VCaP (cell line): ENCODE results near the gene COQ10A.
"Not testable (repeated sequence)": the region's sequence is repeated elsewhere in the genome, so short reads cannot be mapped to it uniquely, and the experiment has no call there.

Source experiments
- H3K27ac ChIP-seq: fragments of 450-650 bp; 2 replicates; pipeline ENCODE4 v1.5.1; 2017
- CTCF ChIP-seq: fragments of 450-650 bp; conservative IDR thresholded peaks from 2 replicates; pipeline ENCODE4 v1.5.1; 2017; ENCODE audit warnings: mild to moderate bottlenecking, moderate library complexity

Gene COQ10A

GRCh38 chr12:56267443-56268071 is 815 bp downstream of the COQ10A start:
- peak overlapping the region; percentile 79 for H3K27ac ChIP-seq
- TF ChIP-seq CTCF, result no peak

DNA sequence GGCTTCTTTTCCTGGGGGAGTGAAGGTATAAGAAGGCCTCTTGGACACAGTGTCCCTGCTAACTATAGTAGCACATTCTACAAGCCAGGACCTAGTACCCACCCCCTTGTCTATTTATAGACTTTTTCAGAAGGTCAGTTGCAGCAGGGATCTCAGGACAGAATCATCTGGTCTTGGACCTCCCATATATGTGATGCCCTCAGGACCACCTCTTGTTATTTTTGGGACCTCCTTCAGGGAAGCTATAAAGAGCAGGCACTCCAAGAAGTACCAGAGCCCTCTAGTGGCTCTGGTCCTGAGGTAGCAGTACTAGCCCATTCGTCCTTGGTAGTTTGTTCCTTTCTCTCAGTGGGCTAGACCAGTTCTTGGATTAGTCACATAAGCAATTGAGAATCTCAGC is 4.3 kb downstream of the COQ10A start:
- TF ChIP-seq CTCF, result peak; percentile 67
- H3K27ac ChIP-seq, result no peak overlapping the region

DNA sequence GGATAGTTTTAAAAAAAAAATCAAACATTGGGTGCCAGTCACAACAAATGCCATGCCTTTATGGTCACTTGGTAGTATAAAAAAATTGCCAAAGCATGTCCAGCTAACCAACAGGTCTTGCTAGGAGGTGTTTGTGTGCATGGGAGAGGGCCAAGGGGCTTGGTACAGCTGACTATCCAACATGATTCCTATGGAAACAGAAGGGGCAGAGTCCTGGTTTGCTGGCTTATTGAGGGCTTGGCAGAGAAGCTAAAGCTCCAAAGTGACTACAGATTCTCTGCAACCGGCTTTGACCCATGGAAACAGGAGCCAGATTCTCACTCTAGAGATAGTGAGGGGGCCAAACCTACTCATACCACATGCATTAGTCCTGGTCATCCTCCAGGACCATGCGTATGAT is 5.7 kb downstream of the COQ10A start:
- H3K27ac ChIP-seq, result not testable (repeated sequence)

DNA sequence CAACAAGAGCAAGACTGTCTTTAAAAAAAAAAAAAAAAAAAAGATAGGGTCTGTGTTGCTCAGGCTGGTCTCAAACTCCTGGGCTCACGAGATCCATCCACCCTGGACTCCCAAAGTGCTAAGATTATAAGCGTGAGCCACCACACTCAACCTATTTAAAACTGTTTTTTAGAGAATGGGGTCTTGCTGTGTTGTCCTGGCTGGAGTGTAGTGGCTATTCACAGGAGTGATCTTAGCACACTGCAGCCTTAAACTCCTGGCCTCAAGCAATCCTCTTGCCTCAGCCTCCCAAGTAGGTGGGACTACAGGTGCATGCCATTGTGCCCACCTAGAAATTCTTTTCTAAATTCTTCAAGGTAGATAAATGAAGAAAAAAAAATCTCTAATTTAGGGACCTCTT is 7.6 kb downstream of the COQ10A start:
- H3K27ac ChIP-seq, result no peak overlapping the region
- no peak for TF ChIP-seq CTCF

GRCh38 chr12:56278905-56279304 is 12.2 kb downstream of the COQ10A start:
- H3K27ac ChIP-seq, result no peak overlapping the region
- TF ChIP-seq CTCF, result no peak

DNA sequence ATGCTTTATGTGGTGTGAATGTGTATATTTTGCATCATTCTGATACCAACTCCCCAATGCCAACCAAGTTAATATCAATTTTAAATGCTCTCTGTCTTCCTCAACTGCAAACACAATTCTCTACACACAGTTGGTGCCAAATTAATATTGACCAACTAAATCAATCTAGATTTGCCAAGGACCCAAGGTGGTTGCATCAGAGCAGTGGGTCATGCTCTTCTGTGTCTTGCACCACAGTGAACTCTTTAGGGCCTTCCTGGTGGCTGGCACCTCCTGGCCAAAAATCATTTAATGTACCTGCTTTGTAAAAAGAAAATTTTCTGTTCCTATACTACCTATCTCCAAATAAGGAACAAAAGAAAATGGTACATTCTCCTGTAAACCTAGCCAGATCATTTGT is 14.1 kb downstream of the COQ10A start:
- H3K27ac ChIP-seq, result no peak overlapping the region

GRCh38 chr12:56282030-56282429 is 15.3 kb downstream of the COQ10A start:
- H3K27ac ChIP-seq, result no peak overlapping the region
- no peak for TF ChIP-seq CTCF

More for the DNA sequence above, 14.1 kb downstream of the COQ10A start:
- no peak for TF ChIP-seq CTCF

- H3K27ac ChIP-seq, result no peak overlapping the region
- TF ChIP-seq CTCF, result no peak
Measured at GRCh38 chr12:56282579-56282978, 15.8 kb downstream of the COQ10A start.

DNA sequence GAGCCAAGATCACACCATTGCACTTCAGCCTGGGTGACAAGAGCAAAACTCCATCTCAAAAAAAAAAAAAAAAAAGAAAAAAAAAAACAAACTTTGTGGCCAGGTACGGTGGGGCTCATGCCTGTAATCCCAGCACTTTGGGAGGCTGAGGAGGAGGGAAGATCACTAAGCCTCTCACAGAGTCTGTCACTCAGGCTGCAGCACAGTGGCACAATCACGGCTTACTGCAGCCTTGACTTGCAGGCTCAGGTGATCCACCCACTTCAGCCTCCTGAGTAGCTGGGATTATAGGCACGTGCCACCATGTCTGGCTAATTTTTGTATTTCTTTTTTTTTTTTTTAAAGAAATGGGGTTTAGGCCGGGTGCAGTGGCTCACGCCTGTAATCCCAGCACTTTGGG is 17.5 kb downstream of the COQ10A start:
- H3K27ac ChIP-seq, result not testable (repeated sequence)
